Measurements from ENCODE around the gene RUFY4. TPM values are rescaled to one million over a fixed set of nuclear protein-coding genes. Genes with fewer than 3 reads are reported as not detected.

The RUFY4 gene
- total RNA-seq, 1 experiment from 2014 or later = not detected

DNA sequence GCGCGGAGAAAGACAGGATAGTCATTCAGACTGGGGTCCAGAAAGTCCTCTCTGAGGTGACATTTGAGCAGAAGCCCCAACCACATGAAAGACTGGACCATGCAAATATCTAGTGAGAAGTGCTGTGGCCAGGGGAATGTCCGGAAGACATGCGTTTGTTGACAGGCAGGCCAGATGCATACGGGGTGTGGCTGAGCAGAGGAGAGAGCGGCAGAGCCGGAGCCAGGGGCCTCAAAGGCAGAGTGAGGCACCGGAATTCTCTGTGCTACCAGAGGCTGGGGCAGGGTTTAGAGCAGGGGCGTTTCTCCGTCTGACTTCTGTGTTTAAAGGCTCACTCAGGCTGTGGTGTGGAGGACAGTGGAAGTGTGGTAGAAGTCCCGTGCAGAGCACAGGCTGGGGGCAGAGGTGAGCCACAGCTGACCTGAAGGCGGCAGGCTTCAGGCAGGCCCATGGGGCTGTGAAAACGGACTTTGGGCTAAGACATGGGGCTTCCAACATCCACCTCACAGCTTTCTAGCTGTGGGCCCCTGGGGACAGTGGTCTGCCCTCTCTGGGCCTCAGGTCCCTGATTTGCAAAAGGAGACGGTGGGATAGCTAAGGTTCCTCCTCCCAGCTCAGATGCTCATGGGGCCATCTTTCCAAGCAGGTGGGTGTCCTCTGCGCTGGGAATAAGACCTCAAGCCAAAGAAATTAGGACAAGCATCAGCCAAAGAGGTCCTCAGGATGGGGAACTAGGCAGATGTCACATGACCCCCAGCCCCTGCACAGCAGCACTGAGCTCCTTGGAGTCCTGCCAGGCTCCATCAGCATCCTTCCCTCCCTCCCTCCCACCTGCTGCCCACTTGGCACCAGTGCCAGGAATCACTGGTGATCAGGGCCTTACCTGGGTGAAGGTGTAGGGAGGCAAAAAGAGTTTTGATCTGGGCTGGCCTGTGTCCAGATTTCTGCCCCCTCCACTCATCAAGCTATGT, 11.2 kb downstream of the RUFY4 start:
- H3K27me3 ChIP-seq (ENCODE audit: control insufficient read depth, insufficient read depth, low read length) = peaks cover 2% of the 10 kb centered on the region; the same call in 1 of the 2 replicates
- in situ Hi-C loops (cut with HindIII; ENCODE audit: low pct_unique_long_range_greater_than_20kb, low sequenced_read_pairs) (no loop called here), intact Hi-C loops (cut with micrococcal nuclease; ENCODE audit: unreplicated experiment) (no loop called here)
- DNase-seq (ENCODE audit: low read depth, low spot score) (no peak), ATAC-seq (peak; percentile 42)
- no peak overlapping the region for H3K27ac ChIP-seq (ENCODE audit: low read length)
- no peaks in the 10 kb centered on the region for H3K9me3 ChIP-seq (ENCODE audit: control insufficient read depth, insufficient read depth, low read depth, low read length)
- CTCF ChIA-PET = no interaction called here
- H3K36me3 ChIP-seq (ENCODE audit: control insufficient read depth, insufficient read depth, low read length) = no peaks in the 10 kb centered on the region
- POLR2A ChIA-PET = no interaction called here
- H3K4me1 ChIP-seq (ENCODE audit: control insufficient read depth, insufficient read depth, low read length) = no peaks in the 10 kb centered on the region
- H3K4me3 ChIP-seq (ENCODE audit: low read depth in 2 of 2, low read length in 2 of 2) = no peak overlapping the region
- BruUV-seq (replicated peaks) = no TSS peak
- TF ChIP-seq SIN3A (IDR thresholded peaks at IDR 0.05; ENCODE audit: borderline replicate concordance, insufficient read depth, low read depth, low read length) = no peak
- TF ChIP-seq REST (IDR thresholded peaks at IDR 0.05; ENCODE audit: insufficient read depth in 1 of 2, low read depth in 2 of 2, low read length in 1 of 2) = no peak
- no peak for TF ChIP-seq TCF7L2 (IDR thresholded peaks at IDR 0.05; ENCODE audit: low read depth, low read length)
- no peak for TF ChIP-seq CTCF (IDR thresholded peaks at IDR 0.05)
- TF ChIP-seq POLR2AphosphoS5 (IDR thresholded peaks at IDR 0.05; ENCODE audit: low read depth, low read length) = no peak

- ChIA-PET POLR2A (no interaction called here), CTCF (no interaction called here)
- ATAC-seq (no peak), DNase-seq (ENCODE audit: low read depth, low spot score) (no peak)
- Histone ChIP-seq H3K36me3 (ENCODE audit: control insufficient read depth, insufficient read depth, low read length) (no peaks in the 10 kb centered on the region), H3K27me3 (ENCODE audit: control insufficient read depth, insufficient read depth, low read length) (peaks cover 2% of the 10 kb centered on the region; the same call in 1 of the 2 replicates), H3K27ac (ENCODE audit: low read length) (no peak overlapping the region), H3K9me3 (ENCODE audit: control insufficient read depth, insufficient read depth, low read depth, low read length) (no peaks in the 10 kb centered on the region), H3K4me3 (ENCODE audit: low read depth in 2 of 2, low read length in 2 of 2) (no peak overlapping the region), H3K4me1 (ENCODE audit: control insufficient read depth, insufficient read depth, low read length) (no peaks in the 10 kb centered on the region)
- intact Hi-C loops (cut with micrococcal nuclease; ENCODE audit: unreplicated experiment) (no loop called here), in situ Hi-C loops (cut with HindIII; ENCODE audit: low pct_unique_long_range_greater_than_20kb, low sequenced_read_pairs) (no loop called here)
- BruUV-seq (replicated peaks) = no TSS peak
- TF ChIP-seq REST (IDR thresholded peaks at IDR 0.05; ENCODE audit: insufficient read depth in 1 of 2, low read depth in 2 of 2, low read length in 1 of 2) (no peak), TCF7L2 (IDR thresholded peaks at IDR 0.05; ENCODE audit: low read depth, low read length) (no peak), SIN3A (IDR thresholded peaks at IDR 0.05; ENCODE audit: borderline replicate concordance, insufficient read depth, low read depth, low read length) (no peak), POLR2AphosphoS5 (IDR thresholded peaks at IDR 0.05; ENCODE audit: low read depth, low read length) (no peak), CTCF (IDR thresholded peaks at IDR 0.05) (no peak)
Measured at GRCh38 chr2:218081063-218081462, 12.0 kb downstream of the RUFY4 start.

All from Panc1 (cell line).